Ovary (tissue), 3 donors: ENCODE measurements around the gene LIN9.

ENCODE experiments used
- CTCF ChIP-seq, 3 donors: fragments of 450-650 bp in 2 of 3; fragments of 200-600 bp in 1 of 3; IDR thresholded peaks; one replicate each; pipeline versions ENCODE4 v1.5.1 to v1.8.0; 2016 to 2022; ENCODE audit warnings: antibody characterized with exemption in 3 of 3, mild to moderate bottlenecking in 1 of 3
- POLR2A ChIP-seq: fragments of 450-650 bp; IDR thresholded peaks from one replicate; pipeline ENCODE4 v1.6.1; 2017; ENCODE audit warnings: antibody characterized with exemption, mild to moderate bottlenecking, moderate library complexity
- donor health status: DM: no; HTN: no; CAD: no.

DNA sequence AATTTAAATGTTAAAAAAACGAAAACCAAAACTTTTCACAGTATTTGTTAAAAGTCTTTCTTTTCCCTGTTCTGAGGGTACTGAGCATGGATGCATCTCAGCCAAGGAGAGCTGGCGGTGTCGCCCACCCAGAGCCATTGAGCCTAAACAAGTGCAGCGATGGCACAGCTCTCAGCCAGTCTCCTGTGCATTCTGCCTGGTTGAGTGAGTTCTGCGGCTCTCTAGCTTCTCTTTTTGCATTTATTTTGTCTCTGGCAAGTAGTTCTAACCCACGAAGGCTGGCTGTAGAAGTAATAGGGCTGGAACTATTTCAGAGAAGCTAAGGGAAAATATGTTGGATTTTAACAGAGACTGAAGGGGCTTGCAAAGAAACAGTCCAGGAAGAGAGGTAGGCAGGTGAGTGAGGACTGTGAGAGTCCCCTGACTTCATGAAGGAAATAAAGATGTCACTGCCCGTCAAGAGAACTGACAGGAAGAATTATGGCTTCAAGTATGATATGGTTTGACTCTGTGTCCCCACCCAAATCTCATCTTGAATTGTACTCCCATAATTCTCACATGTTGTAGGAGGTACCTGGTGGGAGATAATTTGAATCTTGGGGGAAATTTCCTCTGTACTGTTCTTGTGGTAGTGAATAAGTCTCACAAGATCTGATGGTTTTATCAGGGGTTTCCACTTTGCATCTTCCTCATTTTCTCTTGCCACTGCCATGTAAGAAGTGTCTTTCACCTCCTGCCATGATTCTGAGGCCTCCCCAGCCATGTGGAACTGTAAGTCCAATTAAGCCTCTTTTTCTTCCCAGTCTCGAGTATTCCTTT, 35.7 kb upstream of the LIN9 start:
- TF ChIP-seq CTCF (IDR thresholded peaks at IDR 0.05) (no peak), POLR2A (no peak)
